ENCODE measurements around the gene OPN3. TPM values are rescaled to one million over a fixed set of nuclear protein-coding genes. Genes with fewer than 3 reads are reported as not detected.
A peak's percentile ranks its signal among the peaks of the same experiment; 100 is the strongest.

Gene OPN3
- total RNA-seq, 2 donors from 2014 or later: 7.2 to 13.4 TPM

GRCh38 chr1:241553886-241554592 is 86.1 kb downstream of the OPN3 start:
- ATAC-seq (ENCODE audit: insufficient number of reproducible peaks, low FRiP score, low read depth) (no peak), DNase-seq (ENCODE audit: low spot score) (no peak)
- Histone ChIP-seq H3K4me1 (ENCODE audit: control insufficient read depth in 1 of 2, low read depth in 2 of 2) (no peaks in the 10 kb centered on the region), H3K9me3 (no peaks in the 10 kb centered on the region), H3K27me3 (replicated peaks; ENCODE audit: insufficient read depth) (no peaks in the 10 kb centered on the region), H3K36me3 (no peaks in the 10 kb centered on the region), H3K27ac (no peak overlapping the region), H3K4me3 (no peak overlapping the region)
- no peak for TF ChIP-seq CTCF (IDR thresholded peaks at IDR 0.05)

GRCh38 chr1:241551759-241552638 is 88.2 kb downstream of the OPN3 start:
- Histone ChIP-seq H3K27ac (no peak overlapping the region), H3K36me3 (no peaks in the 10 kb centered on the region), H3K27me3 (replicated peaks; ENCODE audit: insufficient read depth) (no peaks in the 10 kb centered on the region), H3K4me3 (peak overlapping the region; percentile 33), H3K9me3 (no peaks in the 10 kb centered on the region), H3K4me1 (ENCODE audit: control insufficient read depth in 1 of 2, low read depth in 2 of 2) (no peaks in the 10 kb centered on the region)
- ATAC-seq (ENCODE audit: insufficient number of reproducible peaks, low FRiP score, low read depth) (peak; percentile 20), DNase-seq (ENCODE audit: low spot score) (peak; percentile 4)
- TF ChIP-seq CTCF (IDR thresholded peaks at IDR 0.05): no peak

DNA sequence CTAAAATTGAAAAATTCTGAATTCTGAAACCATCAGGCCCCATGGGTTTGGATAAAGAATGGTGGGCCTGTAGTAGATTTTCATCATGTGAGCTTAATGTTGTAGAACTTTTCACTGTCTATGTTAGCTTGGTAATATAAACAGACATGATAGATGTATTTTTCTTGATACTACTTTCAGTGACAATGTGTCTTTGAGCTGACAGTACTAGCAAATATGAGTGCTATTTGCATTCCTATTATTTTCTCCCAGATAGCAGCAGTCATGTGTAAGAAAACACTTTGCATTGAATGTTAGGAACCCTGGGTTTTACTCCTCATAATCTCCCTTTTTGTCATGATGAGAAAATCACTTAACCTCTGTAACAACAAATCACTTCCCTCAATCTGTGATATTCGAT is 89.9 kb downstream of the OPN3 start:
- no peak overlapping the region for H3K4me3 ChIP-seq
- H3K27me3 ChIP-seq (replicated peaks; ENCODE audit: insufficient read depth): no peaks in the 10 kb centered on the region
- ATAC-seq (ENCODE audit: insufficient number of reproducible peaks, low FRiP score, low read depth) (no peak), DNase-seq (ENCODE audit: low spot score) (no peak)
- H3K36me3 ChIP-seq: no peaks in the 10 kb centered on the region
- H3K4me1 ChIP-seq (ENCODE audit: control insufficient read depth in 1 of 2, low read depth in 2 of 2): no peaks in the 10 kb centered on the region
- no peak for TF ChIP-seq CTCF (IDR thresholded peaks at IDR 0.05)
- H3K9me3 ChIP-seq: no peaks in the 10 kb centered on the region
- no peak overlapping the region for H3K27ac ChIP-seq

- Histone ChIP-seq H3K27me3 (replicated peaks; ENCODE audit: insufficient read depth) (no peaks in the 10 kb centered on the region), H3K9me3 (no peaks in the 10 kb centered on the region), H3K4me3 (no peak overlapping the region), H3K4me1 (ENCODE audit: control insufficient read depth in 1 of 2, low read depth in 2 of 2) (no peaks in the 10 kb centered on the region), H3K36me3 (no peaks in the 10 kb centered on the region), H3K27ac (no peak overlapping the region)
- DNase-seq (ENCODE audit: low spot score) (no peak), ATAC-seq (ENCODE audit: insufficient number of reproducible peaks, low FRiP score, low read depth) (no peak)
- no peak for TF ChIP-seq CTCF (IDR thresholded peaks at IDR 0.05)
Measured at GRCh38 chr1:241548008-241548407, 92.2 kb downstream of the OPN3 start.

Other genes with a start within 250 kb of the OPN3 start
- 10 to 100 TPM; 23.7 to 82.5 TPM for gene FH, start 120.6 kb downstream of the OPN3 start, total RNA-seq
- gene KMO, start 108.0 kb downstream of the OPN3 start, total RNA-seq: under 1 TPM; 0.63 to 0.81 TPM
- 10 to 100 TPM in 1 of 2 donors, 1 to 10 TPM in 1; 8.0 to 12.4 TPM for gene CHML, start within 50 bp of the OPN3 start, total RNA-seq
- gene WDR64, start 11.9 kb upstream of the OPN3 start, total RNA-seq: not detected
- gene EXO1, start 207.8 kb upstream of the OPN3 start, total RNA-seq: under 1 TPM in 1 of 2 donors, not detected in 1; 0.42 TPM